Heart left ventricle (tissue), 13 donors: ENCODE measurements around the gene KIAA1671.

Experiments used
- CTCF ChIP-seq, 12 donors: fragments of 200-600 bp; sonication (generic) in 4 of 12; IDR thresholded peaks; one replicate each; pipeline versions ENCODE4 v1.5.0 to v1.8.0; 2018 to 2022; ENCODE audit warnings: antibody characterized with exemption in 12 of 12, mild to moderate bottlenecking in 5 of 12
- POLR2A ChIP-seq, 2 donors: fragments of 450-650 bp; IDR thresholded peaks; one replicate each; pipeline ENCODE4 v1.6.1; 2017; ENCODE audit warnings: antibody characterized with exemption in 2 of 2, mild to moderate bottlenecking in 2 of 2, moderate library complexity in 2 of 2
- donor health status: ischemic (EF 13 %, LVEDD 7.1; RV severe dilation, severe dysfunction).
- donor health status: DM: no; HTN: yes; CAD: no.
- donor health status: DM: no; HTN: no; CAD: no.
- donor health status: ischemic (EF 25% LVEDD 6.9; RV normal size, moderate dysfunction).
- donor health status: ischemic (EF 25% LVEDD 5.7; RV mildly dilated, moderate dysfunction).
- donor health status: ischemic (EF 35%, LVEDD 5.7; RV mildly dilated, moderate dysfunction).
- donor health status: nonischemic (EF 11% LVEDD 7.7; RV severe dilation, severe dysfunction).
- donor health status: DM: yes; HTN: yes; CAD: no.
- donor health status: PGD.
- donor health status: ischemic (EF 29% LVEDD 5.4; RV normal size, mild dysfunction).
- donor health status: nonischemic (EF 23%, LVEDD 6.1; RV moderate dilation, normal function).

- no peak for TF ChIP-seq CTCF (IDR thresholded peaks at IDR 0.05)
- TF ChIP-seq POLR2A (IDR thresholded peaks at IDR 0.05) = no peak
Observed at GRCh38 chr22:24964441-24964840, 11.9 kb downstream of the KIAA1671 start.
